Keratinocyte (primary cell): ENCODE results near the gene NAMPT. TPM values are rescaled to one million over a fixed set of nuclear protein-coding genes. Genes with fewer than 3 reads are reported as not detected.
A peak's percentile ranks its signal among the peaks of the same experiment; 100 is the strongest.
"Not testable (repeated sequence)": the region's sequence is repeated elsewhere in the genome, so short reads cannot be mapped to it uniquely, and the experiment has no call there.

Experiments
- DNase-seq: peaks from one replicate; pipeline ENCODE4 v3.0.0-alpha.2; 2011; ENCODE audit warnings: low read depth, missing footprints, low spot score
- FAIRE-seq: peaks from 2 replicates; lab custom pipeline; 2011; peaks lifted over from hg19 to GRCh38; lab: Jason Lieb, UNC
- H2AFZ ChIP-seq: 2 replicates; pipeline ENCODE4 v1.6.0; 2012; ENCODE audit warnings: low read length, control low read depth, inconsistent platforms; ENCODE audit not compliant: control insufficient read depth
- H3K27ac ChIP-seq: 2 replicates; pipeline ENCODE4 v1.5.1; 2011; ENCODE audit warnings: low read length; ENCODE audit not compliant: control insufficient read depth, insufficient read depth
- H3K27me3 ChIP-seq: 3 replicates; pipeline ENCODE4 v1.6.0; 2011; ENCODE audit warnings: low read length; ENCODE audit not compliant: control insufficient read depth, insufficient read depth; ENCODE audit errors: extremely low read depth
- H3K36me3 ChIP-seq, 2 experiments: 2 replicates in 1 of 2; 3 replicates in 1 of 2; pipeline ENCODE4 v1.5.1; 2011; ENCODE audit warnings: low read length in 2 of 2, mild to moderate bottlenecking in 1 of 2; ENCODE audit not compliant: control insufficient read depth in 2 of 2, insufficient read depth in 2 of 2; ENCODE audit errors: extremely low read depth in 1 of 2
- H3K4me1 ChIP-seq: 3 replicates; pipeline ENCODE4 v1.5.1; 2011; ENCODE audit warnings: low read length; ENCODE audit not compliant: control insufficient read depth, insufficient read depth; ENCODE audit errors: extremely low read depth
- H3K4me2 ChIP-seq: 3 replicates; pipeline ENCODE4 v1.6.0; 2011; ENCODE audit warnings: low read depth, low read length; ENCODE audit not compliant: control insufficient read depth, insufficient read depth; ENCODE audit errors: extremely low read depth
- H3K4me3 ChIP-seq, 3 experiments: fragments of 200-600 bp in 1 of 3; sonication (generic) in 1 of 3; 2 replicates in 2 of 3; 3 replicates in 1 of 3; pipeline ENCODE4 v1.5.1; 2011 to 2016; ENCODE audit warnings: low read length in 3 of 3, mild to moderate bottlenecking in 3 of 3, control low read depth in 2 of 3, inconsistent platforms in 1 of 3, low read depth in 1 of 3, mixed read lengths in 1 of 3, mixed run types in 1 of 3, moderate library complexity in 1 of 3; ENCODE audit not compliant: control insufficient read depth in 2 of 3, insufficient read depth in 2 of 3; ENCODE audit errors: extremely low read depth in 1 of 3
- H3K79me2 ChIP-seq: 2 replicates; pipeline ENCODE4 v1.6.0; 2012; ENCODE audit warnings: low read length; ENCODE audit not compliant: control insufficient read depth, insufficient read depth
- H3K9ac ChIP-seq: 3 replicates; pipeline ENCODE4 v1.6.0; 2011; ENCODE audit warnings: low read length; ENCODE audit not compliant: control insufficient read depth, insufficient read depth; ENCODE audit errors: extremely low read depth
- H3K9me1 ChIP-seq: 3 replicates; pipeline ENCODE4 v1.6.0; 2011; ENCODE audit warnings: low read length; ENCODE audit not compliant: control insufficient read depth, insufficient read depth; ENCODE audit errors: extremely low read depth
- H3K9me3 ChIP-seq: 2 replicates; pipeline ENCODE4 v1.5.1; 2012; ENCODE audit warnings: low read depth, low read length; ENCODE audit not compliant: control insufficient read depth
- H4K20me1 ChIP-seq: 3 replicates; pipeline ENCODE4 v1.6.0; 2011; ENCODE audit warnings: low read length; ENCODE audit not compliant: control insufficient read depth, insufficient read depth; ENCODE audit errors: extremely low read depth
- CTCF ChIP-seq, 3 experiments: IDR thresholded peaks in 1 of 3; conservative IDR thresholded peaks in 1 of 3; optimal IDR thresholded peaks in 1 of 3; 2 replicates in 2 of 3; 3 replicates in 1 of 3; pipeline versions ENCODE3 to v1.5.1; 2011; ENCODE audit warnings: low read length in 3 of 3, mild to moderate bottlenecking in 3 of 3, moderate library complexity in 2 of 3, control low read depth in 1 of 3, inconsistent platforms in 1 of 3; ENCODE audit not compliant: insufficient read depth in 2 of 3; ENCODE audit errors: extremely low read depth in 1 of 3
- EZH2 ChIP-seq: IDR thresholded peaks from one replicate; pipeline ENCODE4 v1.6.1; 2012; ENCODE audit warnings: inconsistent platforms, mild to moderate bottlenecking, low read length, moderate library complexity
- dilution Hi-C: fragments of 300-500 bp; cut with MboI; formaldehyde crosslinking; loops from one replicate; pipeline ENCODE4 v1.7.0; 2020; ENCODE audit warnings: low sequenced_read_pairs; ENCODE audit not compliant: extremely low pct_ligation_motif_present
- polyA plus RNA-seq, 5 experiments: library from polyadenylated mRNA; depleted of rRNA in 3 of 5; stranded (reverse) in 3 of 5; stranded (forward) in 1 of 5; unstranded in 1 of 5; fragments of >200 nt; gene quantifications; 1 replicate in 1 of 5; 2 replicates in 3 of 5; 3 replicates in 1 of 5; pipeline versions ENCODE4 v1.2.1 to v1.2.3, GENCODE V29; 2011 to 2012; ENCODE audit warnings: missing spikeins in 2 of 5, low read depth in 1 of 5, low replicate concordance in 1 of 5

The NAMPT gene
- polyA plus RNA-seq, 1 donor (not counting 4 experiments of a cell fraction or from before 2014, with no cell fraction given): 94.2 TPM

GRCh38 chr7:106216517-106216922 is 68.3 kb downstream of the NAMPT start:
- FAIRE-seq (peak; percentile 71), DNase-seq (peak; percentile 33)
- Histone ChIP-seq H3K9me3 (no peaks in the 10 kb centered on the region), H3K4me1 (peaks cover 26% of the 10 kb centered on the region), H3K79me2 (no peaks in the 10 kb centered on the region), H3K27ac (peak overlapping the region; percentile 38), H2AFZ (no peak overlapping the region), H3K27me3 (no peaks in the 10 kb centered on the region), H3K4me3 (no peak overlapping the region), H3K9me1 (no peaks in the 10 kb centered on the region), H3K4me2 (peak overlapping the region; percentile 71), H3K36me3 (no peaks in the 10 kb centered on the region), H4K20me1 (no peaks in the 10 kb centered on the region), H3K9ac (no peak overlapping the region)
- dilution Hi-C loops: no loop called here
- no peak for TF ChIP-seq CTCF (optimal IDR thresholded peaks at IDR 0.05 in 1 of 3, IDR thresholded peaks at IDR 0.05 in 1 of 3, conservative IDR thresholded peaks at IDR 0.05 in 1 of 3; ENCODE audit: extremely low read depth in 1 of 3, insufficient read depth in 2 of 3, low read length in 3 of 3)
- TF ChIP-seq EZH2: no peak

- Histone ChIP-seq H3K9me3 (no peaks in the 10 kb centered on the region), H3K27me3 (no peaks in the 10 kb centered on the region), H3K79me2 (no peaks in the 10 kb centered on the region), H3K36me3 (no peaks in the 10 kb centered on the region), H3K9me1 (no peaks in the 10 kb centered on the region), H2AFZ (no peak overlapping the region), H3K4me2 (peak overlapping the region; percentile 71), H3K9ac (no peak overlapping the region), H3K4me3 (no peak overlapping the region), H3K4me1 (peaks cover 26% of the 10 kb centered on the region), H3K27ac (peak overlapping the region; percentile 22), H4K20me1 (no peaks in the 10 kb centered on the region)
- dilution Hi-C loops: no loop called here
- TF ChIP-seq EZH2: no peak
- no peak for TF ChIP-seq CTCF (optimal IDR thresholded peaks at IDR 0.05 in 1 of 3, IDR thresholded peaks at IDR 0.05 in 1 of 3, conservative IDR thresholded peaks at IDR 0.05 in 1 of 3; ENCODE audit: extremely low read depth in 1 of 3, insufficient read depth in 2 of 3, low read length in 3 of 3)
- FAIRE-seq: no peak
- DNase-seq: no peak
Measured at GRCh38 chr7:106215868-106216516, 68.8 kb downstream of the NAMPT start.

- H3K36me3 ChIP-seq, FAIRE-seq, DNase-seq, H3K9me3 ChIP-seq, H3K4me3 ChIP-seq, H3K9me1 ChIP-seq, H3K27ac ChIP-seq, H3K4me2 ChIP-seq, H3K79me2 ChIP-seq, H3K27me3 ChIP-seq, H2AFZ ChIP-seq, dilution Hi-C loops, H4K20me1 ChIP-seq, H3K9ac ChIP-seq: not testable (repeated sequence)
- peaks cover 13% of the 10 kb centered on the region for H3K4me1 ChIP-seq
Measured at GRCh38 chr7:106208944-106209343, 75.8 kb downstream of the NAMPT start.
